ENCODE data around the gene HDGFL2. TPM values are rescaled to one million over a fixed set of nuclear protein-coding genes. Genes with fewer than 3 reads are reported as not detected.

Gene HDGFL2
- total and polyA plus RNA-seq, 4 donors: 3.4 to 15.7 (median 14.1) TPM

DNA sequence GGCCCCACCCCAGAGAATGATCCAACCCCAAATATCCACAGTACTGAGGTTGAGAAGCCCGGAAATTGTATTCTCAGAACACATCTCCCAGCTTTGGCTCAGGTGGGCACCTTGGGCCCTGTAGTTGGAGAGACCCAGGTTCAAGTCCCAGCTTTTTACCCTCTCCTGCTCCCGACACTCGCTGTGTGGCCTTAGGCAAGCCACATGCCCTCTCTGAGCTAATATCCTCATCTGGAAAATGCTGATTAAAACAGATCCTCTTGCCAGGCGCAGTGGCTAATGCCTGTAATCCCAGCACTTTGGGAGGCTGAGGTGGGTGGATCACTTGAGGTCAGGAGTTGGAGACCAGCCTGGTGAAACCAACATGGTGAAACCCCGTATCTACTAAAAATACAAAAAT is 43.6 kb downstream of the HDGFL2 start:
- TF ChIP-seq MAX (IDR thresholded peaks at IDR 0.05) (no peak), HNF4A (conservative IDR thresholded peaks at IDR 0.05) (no peak), JUND (IDR thresholded peaks at IDR 0.05) (no peak), RXRA (IDR thresholded peaks at IDR 0.05) (no peak), TAF1 (conservative IDR thresholded peaks at IDR 0.05) (no peak), FOXA2 (IDR thresholded peaks at IDR 0.05) (no peak), FOXA1 (IDR thresholded peaks at IDR 0.05) (no peak), CTCF (IDR thresholded peaks at IDR 0.05; ENCODE audit: low read depth, low read length, missing input control) (no peak), EGR1 (IDR thresholded peaks at IDR 0.05; ENCODE audit: low read depth in 2 of 2) (no peak), REST (IDR thresholded peaks at IDR 0.05) (no peak), NR2F2 (IDR thresholded peaks at IDR 0.05) (no peak), ATF3 (IDR thresholded peaks at IDR 0.05) (no peak)
- TF ChIP-seq, protein P1, sequence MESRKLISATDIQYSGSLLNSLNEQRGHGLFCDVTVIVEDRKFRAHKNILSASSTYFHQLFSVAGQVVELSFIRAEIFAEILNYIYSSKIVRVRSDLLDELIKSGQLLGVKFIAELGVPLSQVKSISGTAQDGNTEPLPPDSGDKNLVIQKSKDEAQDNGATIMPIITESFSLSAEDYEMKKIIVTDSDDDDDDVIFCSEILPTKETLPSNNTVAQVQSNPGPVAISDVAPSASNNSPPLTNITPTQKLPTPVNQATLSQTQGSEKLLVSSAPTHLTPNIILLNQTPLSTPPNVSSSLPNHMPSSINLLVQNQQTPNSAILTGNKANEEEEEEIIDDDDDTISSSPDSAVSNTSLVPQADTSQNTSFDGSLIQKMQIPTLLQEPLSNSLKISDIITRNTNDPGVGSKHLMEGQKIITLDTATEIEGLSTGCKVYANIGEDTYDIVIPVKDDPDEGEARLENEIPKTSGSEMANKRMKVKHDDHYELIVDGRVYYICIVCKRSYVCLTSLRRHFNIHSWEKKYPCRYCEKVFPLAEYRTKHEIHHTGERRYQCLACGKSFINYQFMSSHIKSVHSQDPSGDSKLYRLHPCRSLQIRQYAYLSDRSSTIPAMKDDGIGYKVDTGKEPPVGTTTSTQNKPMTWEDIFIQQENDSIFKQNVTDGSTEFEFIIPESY (IDR thresholded peaks at IDR 0.05): no peak
- DNase-seq (ENCODE audit: low spot score): no peak
- Histone ChIP-seq H3K4me3 (ENCODE audit: low read depth in 1 of 3, low read length in 3 of 3) (no peak overlapping the region), H3K27me3 (ENCODE audit: control insufficient read depth in 4 of 4, insufficient read depth in 4 of 4, low read length in 3 of 4) (no peaks in the 10 kb centered on the region), H3K36me3 (ENCODE audit: control insufficient read depth in 4 of 4, insufficient read depth in 3 of 4, low read depth in 1 of 4, low read length in 3 of 4) (peaks cover 7 to 33% (median 19%) of the 10 kb centered on the region in 4 donors), H3K27ac (ENCODE audit: low read depth in 1 of 2, low read length in 2 of 2) (no peak overlapping the region), H3K9ac (ENCODE audit: low read depth in 1 of 2, low read length in 2 of 2) (no peak overlapping the region), H3K4me1 (ENCODE audit: control insufficient read depth in 4 of 4, insufficient read depth in 4 of 4, low read length in 3 of 4) (peaks cover 10 to 38% (median 33%) of the 10 kb centered on the region in 4 donors), H3K9me3 (ENCODE audit: control insufficient read depth in 4 of 4, low read length in 3 of 4) (no peaks in the 10 kb centered on the region)
- 95% methylated on average over 5 of the region's 5 CpGs for WGBS

DNA sequence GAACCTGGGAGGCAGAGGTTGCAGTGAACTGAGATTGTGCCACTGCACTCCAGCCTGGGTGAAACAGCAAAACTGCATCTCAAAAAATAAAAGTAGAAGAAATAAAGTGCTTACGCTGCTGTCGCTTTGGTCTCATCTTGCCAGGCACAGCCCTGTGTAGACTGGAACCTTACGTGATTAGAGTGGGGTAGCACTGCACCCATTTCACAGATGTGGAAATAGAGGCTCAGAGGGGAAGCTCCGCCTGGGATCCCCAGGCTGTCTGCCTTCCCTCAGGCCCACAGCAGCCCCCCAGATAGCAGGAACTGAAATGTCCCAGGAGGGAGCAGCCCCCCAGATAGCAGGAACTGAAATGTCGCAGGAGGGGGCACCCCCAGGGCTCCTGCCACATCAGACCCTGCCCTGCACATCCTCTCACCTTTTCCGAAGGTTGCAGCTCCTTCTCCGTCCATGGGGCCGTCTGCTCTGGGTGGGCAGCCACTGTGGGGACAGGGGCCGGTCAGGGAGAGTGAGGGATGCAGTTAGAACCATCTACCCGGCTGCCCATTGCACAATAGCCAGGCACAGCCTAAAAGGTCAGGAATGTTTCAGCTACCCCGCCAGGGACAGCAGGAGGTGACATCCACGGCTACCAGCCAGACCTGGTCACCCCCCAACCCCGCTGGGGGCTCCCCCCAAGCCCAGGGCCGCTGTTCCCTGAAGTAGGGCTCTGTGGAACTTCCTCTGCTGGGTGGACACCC is 44.3 kb downstream of the HDGFL2 start:
- Histone ChIP-seq H3K4me3 (ENCODE audit: low read depth in 1 of 3, low read length in 3 of 3) (no peak overlapping the region), H3K27me3 (ENCODE audit: control insufficient read depth in 4 of 4, insufficient read depth in 4 of 4, low read length in 3 of 4) (no peaks in the 10 kb centered on the region), H3K9me3 (ENCODE audit: control insufficient read depth in 4 of 4, low read length in 3 of 4) (no peaks in the 10 kb centered on the region), H3K36me3 (ENCODE audit: control insufficient read depth in 4 of 4, insufficient read depth in 3 of 4, low read depth in 1 of 4, low read length in 3 of 4) (peaks cover 7 to 29% (median 18%) of the 10 kb centered on the region in 4 donors), H3K9ac (ENCODE audit: low read depth in 1 of 2, low read length in 2 of 2) (no peak overlapping the region), H3K27ac (ENCODE audit: low read depth in 1 of 2, low read length in 2 of 2) (no peak overlapping the region), H3K4me1 (ENCODE audit: control insufficient read depth in 4 of 4, insufficient read depth in 4 of 4, low read length in 3 of 4) (peaks cover 13 to 44% (median 38%) of the 10 kb centered on the region in 4 donors)
- TF ChIP-seq FOXA2 (IDR thresholded peaks at IDR 0.05): no peak
- DNase-seq (ENCODE audit: low spot score): no peak
- 64% methylated on average over 14 of the region's 14 CpGs for WGBS

Measured in liver (tissue), 9 donors.